ENCODE results near the gene NELFCD.
"Not testable (repeated sequence)": the region's sequence is repeated elsewhere in the genome, so short reads cannot be mapped to it uniquely, and the experiment has no call there.

DNA sequence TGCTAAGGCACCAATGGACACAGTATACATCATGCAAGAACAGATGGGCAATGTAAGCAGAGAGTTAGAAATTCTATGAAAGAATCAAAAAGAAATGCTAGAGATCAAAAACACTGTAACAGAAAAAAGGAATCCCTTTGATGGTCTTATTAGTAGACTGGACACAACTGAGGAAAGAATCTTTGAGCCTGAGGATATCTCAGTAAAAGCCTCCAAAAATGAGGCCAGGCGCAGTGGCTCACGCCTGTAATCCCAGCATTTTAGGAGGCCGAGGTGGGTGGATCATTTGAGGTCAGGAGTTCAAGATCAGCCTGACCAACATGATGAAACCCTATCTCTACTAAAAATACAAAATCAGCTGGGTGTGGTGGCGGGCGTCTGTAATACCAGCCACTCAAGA, 17.1 kb upstream of the NELFCD start:
- TF ChIP-seq ZNF274 (IDR thresholded peaks at IDR 0.05; ENCODE audit: low read depth, low read length); YY1 (IDR thresholded peaks at IDR 0.05; ENCODE audit: insufficient read depth, insufficient read length): not testable (repeated sequence)
